Stimulated activated CD4-positive, alpha-beta T cell treated with anti-CD3 and anti-CD28 coated beads, Interleukin-15, amount 100 ng/mL, for 1 hour (primary cell): ENCODE results near the gene RRAGD.
"Not testable (repeated sequence)": the region's sequence is repeated elsewhere in the genome, so short reads cannot be mapped to it uniquely, and the experiment has no call there.

Experiments used
- DNase-seq, 2 donors: peaks; one replicate each; pipeline ENCODE4 v3.0.0-alpha.2; 2020; ENCODE audit warnings: low read depth in 1 of 2, low spot score in 1 of 2

Gene RRAGD

DNA sequence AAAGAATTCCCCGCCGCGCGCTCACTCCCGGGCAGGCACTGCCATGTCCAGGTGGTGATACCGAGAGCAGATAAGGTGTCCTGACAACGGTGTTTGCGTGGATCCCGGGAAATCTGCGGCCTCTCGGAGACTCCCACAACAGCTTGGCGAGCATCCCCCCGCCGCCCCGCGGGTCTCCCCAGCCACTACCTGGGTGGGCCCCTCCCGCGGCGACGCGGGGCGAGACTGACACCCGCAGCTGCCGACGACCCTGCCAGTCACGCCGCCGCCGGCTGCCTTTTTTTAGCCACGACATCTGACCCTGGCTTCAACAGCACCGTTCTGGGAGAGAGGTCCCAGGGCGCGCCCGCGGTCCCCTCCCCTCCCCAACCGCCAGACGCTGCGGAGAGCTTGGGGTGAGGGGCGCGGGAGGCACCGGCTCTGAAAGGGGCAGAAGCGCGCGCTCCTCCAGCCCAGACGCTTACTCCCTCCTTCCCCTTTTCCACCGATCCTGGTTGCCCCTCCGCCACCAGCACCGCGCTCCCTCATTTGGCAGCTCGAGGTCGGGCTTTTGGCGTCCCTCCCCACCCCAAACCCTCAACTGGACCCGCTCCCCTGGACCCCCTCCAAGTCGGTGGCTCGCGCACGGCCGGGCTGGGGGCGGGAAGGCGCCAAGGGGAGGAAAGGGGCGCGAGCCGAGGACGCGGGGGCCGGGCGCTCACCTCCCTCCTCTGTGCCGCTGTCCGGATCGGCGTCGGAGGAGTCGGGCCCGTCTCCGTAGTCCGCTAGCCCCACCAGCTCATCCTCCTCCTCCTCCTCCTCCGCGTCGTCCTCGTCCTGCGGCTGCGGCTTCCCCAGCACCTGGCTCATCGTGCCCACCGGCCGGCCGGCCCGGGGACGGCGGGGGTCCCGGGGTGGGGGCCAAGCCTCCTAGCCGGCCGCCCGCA lies 665 bp downstream of the RRAGD start:
- peak in 1 of 2 donors; percentile 22 for DNase-seq

GRCh38 chr6:89410788-89411144 lies 1.3 kb downstream of the RRAGD start:
- DNase-seq: no peak

DNA sequence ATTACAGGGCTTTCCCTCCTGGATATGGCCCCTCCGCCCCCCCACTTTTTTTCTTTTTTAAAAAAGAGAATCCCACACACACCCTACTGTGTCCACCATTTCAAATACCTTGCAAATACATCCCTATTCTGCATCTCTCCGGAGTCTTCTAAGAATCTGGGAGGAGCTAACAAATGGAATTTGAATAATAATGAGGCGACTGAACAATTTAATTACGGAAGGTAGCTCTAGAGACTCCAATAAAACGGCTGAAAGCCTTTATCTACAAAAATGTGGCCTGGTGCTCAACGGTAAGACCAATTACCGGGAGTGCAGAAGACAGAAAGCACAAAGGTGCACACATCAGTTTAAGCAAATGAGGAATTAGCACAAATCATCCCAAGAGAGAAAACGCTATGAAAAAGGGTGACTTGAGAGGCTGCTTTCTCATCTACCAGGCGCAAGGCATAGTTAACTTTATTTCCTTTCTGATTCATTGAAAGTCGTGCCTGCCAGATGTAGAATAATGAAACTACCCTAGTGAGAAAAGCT lies 1.8 kb downstream of the RRAGD start:
- DNase-seq: no peak

- DNase-seq: no peak
Measured at GRCh38 chr6:89409461-89410035, 2.5 kb downstream of the RRAGD start.

GRCh38 chr6:89406141-89406540 lies 5.9 kb downstream of the RRAGD start:
- DNase-seq: no peak

DNA sequence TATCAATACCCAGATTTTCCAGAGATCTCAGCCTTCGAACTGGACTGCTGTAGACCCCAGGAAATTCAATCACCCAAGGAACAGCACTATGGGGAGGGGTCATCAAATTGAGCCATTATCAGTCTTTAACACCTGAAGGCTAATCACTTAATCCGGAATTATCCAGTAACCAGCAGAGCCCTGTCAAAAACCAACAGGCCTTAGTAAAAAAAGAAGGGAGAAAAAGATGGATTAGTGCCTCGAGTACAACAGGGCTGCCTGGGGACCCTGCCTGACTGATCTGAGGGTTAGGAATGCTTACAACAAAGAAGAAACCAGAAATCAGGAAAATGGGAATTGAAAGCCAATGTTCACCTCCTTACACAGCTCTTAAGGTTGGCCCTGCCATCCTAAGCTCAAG lies 7.6 kb downstream of the RRAGD start:
- DNase-seq: no peak

GRCh38 chr6:89402776-89403175 lies 9.3 kb downstream of the RRAGD start:
- no peak for DNase-seq

GRCh38 chr6:89400912-89401399 lies 11.1 kb downstream of the RRAGD start:
- no peak for DNase-seq

GRCh38 chr6:89400050-89400449 lies 12.0 kb downstream of the RRAGD start:
- DNase-seq: no peak

DNA sequence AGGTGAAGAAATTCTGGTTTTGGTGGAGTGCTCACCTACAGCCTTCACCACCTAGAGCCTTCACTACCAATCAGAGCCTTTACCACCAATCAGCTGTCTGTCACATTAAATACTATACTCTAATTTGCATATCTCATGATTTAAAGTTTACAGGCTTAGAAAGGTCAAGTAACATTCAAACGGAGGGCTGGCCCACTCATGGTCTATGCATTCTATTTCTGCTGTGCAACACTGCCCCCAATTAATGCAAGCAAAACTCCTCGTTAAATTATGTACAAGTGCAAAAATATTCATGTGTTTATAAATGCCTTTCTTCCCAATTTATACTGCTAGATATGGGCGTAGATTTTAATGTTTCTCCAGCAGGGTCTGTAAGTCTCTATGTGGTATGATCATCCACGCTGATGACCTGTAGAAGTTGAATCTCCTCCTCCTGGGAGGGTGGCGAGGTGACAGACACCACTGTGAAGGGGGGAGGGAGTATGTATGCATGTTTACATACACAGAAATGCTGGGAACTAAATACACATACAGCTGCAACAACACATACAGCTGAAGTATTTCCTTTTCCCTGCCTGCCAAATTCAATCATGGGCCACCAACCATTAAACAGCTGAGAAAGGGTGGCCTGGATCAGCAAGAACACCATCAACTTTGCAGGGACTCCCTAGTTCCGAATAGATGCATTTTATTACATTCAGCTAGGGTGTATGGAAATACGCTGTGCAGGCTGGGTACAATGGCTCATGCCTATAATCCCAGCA lies 13.1 kb downstream of the RRAGD start:
- DNase-seq: no peak

DNA sequence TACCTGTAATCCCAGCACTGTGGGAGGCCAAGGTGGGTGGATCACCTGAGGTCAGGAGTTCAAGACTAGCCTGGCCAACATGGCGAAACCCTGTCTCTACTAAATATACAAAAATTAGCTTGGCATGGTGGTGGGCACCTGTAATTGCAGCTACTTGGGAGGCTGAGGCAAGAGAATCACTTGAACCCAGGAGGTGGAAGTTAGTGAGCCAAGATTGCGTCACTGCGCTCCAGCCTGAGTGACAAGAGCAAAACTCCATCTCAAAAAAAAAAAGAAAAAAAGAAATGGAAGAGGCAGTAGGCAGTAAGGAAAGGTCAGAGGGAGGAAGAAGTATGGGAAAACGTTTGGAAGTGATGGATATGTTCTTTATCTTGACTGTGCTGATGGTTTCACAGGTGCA lies 14.2 kb downstream of the RRAGD start:
- DNase-seq: not testable (repeated sequence)

GRCh38 chr6:89393659-89394058 lies 18.4 kb downstream of the RRAGD start:
- DNase-seq: no peak

GRCh38 chr6:89392823-89393222 lies 19.2 kb downstream of the RRAGD start:
- DNase-seq: no peak

DNA sequence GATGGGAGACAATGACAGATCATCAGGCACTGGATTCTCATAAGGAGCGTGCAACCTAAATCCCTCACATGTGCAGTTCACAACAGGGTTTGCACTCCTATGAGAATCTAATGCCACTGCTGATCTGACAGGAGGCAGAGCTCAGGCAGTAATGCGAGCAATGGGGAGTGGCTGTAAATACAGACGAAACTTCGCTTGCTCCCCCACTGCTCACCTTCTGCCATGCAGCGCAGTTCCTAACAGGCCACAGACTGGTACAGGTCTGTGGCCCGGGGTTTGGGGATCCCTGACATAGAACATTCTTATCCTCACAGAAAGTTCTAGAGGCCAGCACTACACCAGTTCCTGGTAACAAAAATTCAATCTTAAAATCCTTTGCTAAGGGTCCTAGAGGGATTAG lies 23.2 kb downstream of the RRAGD start:
- DNase-seq: no peak

GRCh38 chr6:89387516-89388201 lies 24.4 kb downstream of the RRAGD start:
- no peak for DNase-seq

DNA sequence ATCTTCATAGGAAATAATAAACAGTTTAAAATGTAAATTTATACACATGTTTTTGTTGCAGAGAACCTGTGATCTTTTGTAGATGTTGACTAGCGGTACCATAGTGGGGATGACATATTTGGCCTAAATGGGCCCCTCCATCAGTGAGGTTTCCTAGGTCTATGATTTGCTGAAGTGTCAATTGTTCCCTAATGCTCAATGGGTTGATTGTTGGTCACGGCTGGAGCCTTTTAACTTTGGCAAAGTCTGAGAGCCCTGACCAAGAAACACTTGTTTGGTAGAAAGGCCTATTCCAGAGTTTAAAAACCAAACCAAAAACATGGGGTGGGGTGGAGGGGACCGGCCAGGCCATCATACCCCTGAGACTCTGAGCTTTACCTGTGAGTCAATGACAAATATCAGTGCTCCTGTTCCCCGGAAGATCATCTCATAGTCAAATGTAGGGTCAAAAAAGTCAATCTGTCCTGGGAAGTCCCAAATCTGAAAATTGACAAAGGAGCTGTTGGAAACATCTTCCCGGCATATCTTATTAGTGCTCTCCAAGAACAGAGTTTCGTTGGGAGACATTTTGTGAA lies 25.1 kb downstream of the RRAGD start:
- DNase-seq: no peak

DNA sequence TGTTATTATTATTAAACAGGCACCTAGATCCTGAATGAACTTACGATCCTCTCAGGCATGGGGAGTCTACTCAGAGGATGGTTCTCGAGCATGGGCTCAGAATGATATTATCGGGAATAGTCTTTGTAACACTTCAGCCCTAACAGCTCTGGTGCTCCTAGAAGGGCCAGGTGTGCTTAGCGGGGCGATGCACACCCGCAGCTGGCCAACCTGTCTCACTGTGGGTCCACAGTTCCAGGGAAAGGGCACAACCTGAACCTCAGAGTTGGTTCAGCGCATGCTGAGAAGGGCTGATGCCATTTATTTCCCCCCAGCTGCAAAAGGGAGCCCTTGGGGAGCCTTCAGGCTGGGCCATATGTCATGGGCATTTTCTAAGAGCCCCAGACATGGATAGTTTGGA lies 26.2 kb downstream of the RRAGD start:
- no peak for DNase-seq

- DNase-seq: no peak
Measured at GRCh38 chr6:89385156-89385667, 26.9 kb downstream of the RRAGD start.

DNA sequence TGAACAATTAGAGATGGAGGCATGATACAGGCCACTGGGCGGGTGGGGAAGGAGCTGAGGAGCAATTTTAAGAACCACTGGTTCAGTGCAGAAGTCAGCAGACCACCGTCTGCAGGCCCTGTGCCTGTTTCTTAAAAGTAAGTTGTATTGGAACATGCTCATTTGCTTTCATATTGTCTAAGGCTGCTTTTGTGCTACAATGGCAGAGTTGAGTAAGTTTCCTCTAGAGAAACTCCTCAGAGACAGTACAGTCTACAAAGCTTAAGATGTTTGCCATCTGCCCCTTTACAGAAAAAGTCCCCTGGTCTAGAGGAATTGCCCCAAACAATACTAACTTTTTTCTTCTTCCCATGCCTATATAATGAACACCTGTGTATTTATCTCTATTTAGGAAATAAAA lies 31.0 kb downstream of the RRAGD start:
- no peak for DNase-seq

DNA sequence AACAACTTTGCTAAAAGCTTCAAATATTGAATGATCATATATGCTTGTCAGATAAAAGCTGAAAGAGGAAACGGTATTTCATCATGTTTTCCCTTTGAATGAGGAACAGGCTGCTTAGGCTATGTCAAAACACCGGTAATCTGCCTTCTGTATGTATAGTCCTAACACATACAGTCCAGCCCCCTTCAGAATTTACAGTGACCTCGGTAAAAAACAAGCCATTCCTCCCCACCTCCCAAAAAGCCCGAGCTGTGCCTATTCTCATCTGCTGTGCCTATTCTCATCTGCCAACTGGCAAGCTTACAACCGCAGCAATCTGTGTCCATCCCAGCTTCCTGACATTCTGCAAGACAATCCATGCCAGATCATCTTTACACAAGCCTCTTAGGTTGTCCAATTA lies 32.8 kb downstream of the RRAGD start:
- DNase-seq: no peak
